Stimulated activated CD8-positive, alpha-beta memory T cell treated with anti-CD3 and anti-CD28 coated beads, Interleukin-7, amount 100 ng/mL, for 48 hours (primary cell): ENCODE results near the gene EMID1.
"Not testable (repeated sequence)": the region's sequence is repeated elsewhere in the genome, so short reads cannot be mapped to it uniquely, and the experiment has no call there.

Source experiments
- DNase-seq, 2 donors: peaks; one replicate each; pipeline ENCODE4 v3.0.0-alpha.2; 2020; ENCODE audit warnings: low read depth in 1 of 2; ENCODE audit errors: extremely low read depth in 1 of 2

EMID1 gene

GRCh38 chr22:29208879-29209623, 3.4 kb downstream of the EMID1 start:
- DNase-seq = no peak

GRCh38 chr22:29209624-29209929, 3.9 kb downstream of the EMID1 start:
- no peak for DNase-seq

GRCh38 chr22:29211066-29211465, 5.4 kb downstream of the EMID1 start:
- DNase-seq = no peak

- no peak for DNase-seq
Measured at GRCh38 chr22:29211466-29211865, 5.8 kb downstream of the EMID1 start.

- DNase-seq = no peak
Measured at GRCh38 chr22:29212743-29213142, 7.0 kb downstream of the EMID1 start.

- DNase-seq = no peak
Measured at GRCh38 chr22:29213493-29213892, 7.8 kb downstream of the EMID1 start.

- DNase-seq = no peak
Measured at GRCh38 chr22:29214232-29214631, 8.5 kb downstream of the EMID1 start.

- DNase-seq = no peak
Measured at GRCh38 chr22:29215012-29215860, 9.5 kb downstream of the EMID1 start.

- DNase-seq = no peak
Measured at GRCh38 chr22:29216011-29216872, 10.5 kb downstream of the EMID1 start.

GRCh38 chr22:29216873-29217666, 11.4 kb downstream of the EMID1 start:
- DNase-seq = no peak

GRCh38 chr22:29217827-29218757, 12.4 kb downstream of the EMID1 start:
- DNase-seq = no peak

- no peak for DNase-seq
Measured at GRCh38 chr22:29218758-29219408, 13.2 kb downstream of the EMID1 start.

- DNase-seq = not testable (repeated sequence)
Measured at GRCh38 chr22:29219409-29219782, 13.7 kb downstream of the EMID1 start.

- DNase-seq = no peak
Measured at GRCh38 chr22:29219881-29220670, 14.4 kb downstream of the EMID1 start.

- DNase-seq = no peak
Measured at GRCh38 chr22:29224121-29224858, 18.6 kb downstream of the EMID1 start.

- DNase-seq = no peak
Measured at GRCh38 chr22:29224859-29225410, 19.2 kb downstream of the EMID1 start.

GRCh38 chr22:29225422-29226090, 19.9 kb downstream of the EMID1 start:
- no peak for DNase-seq
